ENCODE measurements around the gene DCP2. TPM values are rescaled to one million over a fixed set of nuclear protein-coding genes. Genes with fewer than 3 reads are reported as not detected.
A peak's percentile ranks its signal among the peaks of the same experiment; 100 is the strongest.

The DCP2 gene
- total RNA-seq, 1 donor from 2014 or later = 96.1 TPM

- H3K4me3 Mint-ChIP-seq = no peak overlapping the region
- TF ChIP-seq, protein P1, sequence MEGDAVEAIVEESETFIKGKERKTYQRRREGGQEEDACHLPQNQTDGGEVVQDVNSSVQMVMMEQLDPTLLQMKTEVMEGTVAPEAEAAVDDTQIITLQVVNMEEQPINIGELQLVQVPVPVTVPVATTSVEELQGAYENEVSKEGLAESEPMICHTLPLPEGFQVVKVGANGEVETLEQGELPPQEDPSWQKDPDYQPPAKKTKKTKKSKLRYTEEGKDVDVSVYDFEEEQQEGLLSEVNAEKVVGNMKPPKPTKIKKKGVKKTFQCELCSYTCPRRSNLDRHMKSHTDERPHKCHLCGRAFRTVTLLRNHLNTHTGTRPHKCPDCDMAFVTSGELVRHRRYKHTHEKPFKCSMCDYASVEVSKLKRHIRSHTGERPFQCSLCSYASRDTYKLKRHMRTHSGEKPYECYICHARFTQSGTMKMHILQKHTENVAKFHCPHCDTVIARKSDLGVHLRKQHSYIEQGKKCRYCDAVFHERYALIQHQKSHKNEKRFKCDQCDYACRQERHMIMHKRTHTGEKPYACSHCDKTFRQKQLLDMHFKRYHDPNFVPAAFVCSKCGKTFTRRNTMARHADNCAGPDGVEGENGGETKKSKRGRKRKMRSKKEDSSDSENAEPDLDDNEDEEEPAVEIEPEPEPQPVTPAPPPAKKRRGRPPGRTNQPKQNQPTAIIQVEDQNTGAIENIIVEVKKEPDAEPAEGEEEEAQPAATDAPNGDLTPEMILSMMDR (conservative IDR thresholded peaks at IDR 0.05) = no peak
- H3K36me3 Mint-ChIP-seq (ENCODE audit: low read depth) = peaks cover 28% of the 10 kb centered on the region
- no peak overlapping the region for H3K27ac Mint-ChIP-seq (ENCODE audit: unreplicated experiment)
- H3K9me3 Mint-ChIP-seq = no peaks in the 10 kb centered on the region
- H3K4me1 Mint-ChIP-seq = no peaks in the 10 kb centered on the region
- DNase-seq (ENCODE audit: low read depth, low spot score) = no peak
- no peaks in the 10 kb centered on the region for H3K27me3 Mint-ChIP-seq (ENCODE audit: low read depth)
Measured at GRCh38 chr5:113024076-113024697, 47.6 kb downstream of the DCP2 start.

DNA sequence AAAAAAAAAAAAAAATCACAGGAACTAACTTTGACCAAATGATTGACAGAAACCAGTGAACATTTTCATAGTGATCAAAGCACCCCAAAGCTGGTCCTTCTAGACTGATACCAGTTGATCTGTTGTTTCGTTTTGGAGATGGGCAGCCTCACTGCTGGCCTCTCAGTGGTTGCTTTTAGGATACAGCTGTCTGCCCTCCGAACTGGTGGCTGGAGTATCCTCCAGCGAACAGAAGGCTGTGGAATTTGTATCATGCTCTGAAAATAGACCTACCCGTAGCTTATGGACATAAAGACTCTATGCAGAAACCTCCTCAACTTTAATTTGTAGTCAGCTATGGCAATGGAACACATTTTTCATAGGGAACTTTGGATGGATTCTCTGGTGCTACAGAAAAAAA is 49.0 kb downstream of the DCP2 start:
- TF ChIP-seq, protein P1 (conservative IDR thresholded peaks at IDR 0.05) = no peak
- H3K4me3 Mint-ChIP-seq = no peak overlapping the region
- H3K27ac Mint-ChIP-seq (ENCODE audit: unreplicated experiment) = peak overlapping the region; percentile 20
- no peak for DNase-seq (ENCODE audit: low read depth, low spot score)
- H3K4me1 Mint-ChIP-seq = no peaks in the 10 kb centered on the region
- peaks cover 35% of the 10 kb centered on the region for H3K36me3 Mint-ChIP-seq (ENCODE audit: low read depth)
- H3K27me3 Mint-ChIP-seq (ENCODE audit: low read depth) = no peaks in the 10 kb centered on the region
- H3K9me3 Mint-ChIP-seq = no peaks in the 10 kb centered on the region

DNA sequence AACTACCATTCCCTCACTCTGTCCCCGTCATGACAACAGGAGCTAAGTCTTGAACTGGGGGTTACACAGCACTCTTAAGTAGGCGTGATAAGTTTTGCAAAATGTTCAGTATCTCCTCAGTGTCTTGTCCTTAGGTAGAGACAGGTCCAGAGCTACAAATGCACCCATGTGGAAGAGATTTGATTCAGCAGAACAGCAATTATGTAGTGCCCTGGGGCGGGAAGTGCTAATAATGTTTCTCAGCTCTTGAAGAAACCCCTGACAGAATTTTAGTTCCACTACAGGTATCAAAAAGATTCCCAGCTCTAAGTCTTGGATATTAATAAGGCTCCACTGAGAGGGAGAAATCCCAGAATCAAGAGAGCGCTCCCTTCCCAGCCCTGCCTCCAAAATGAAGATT is 49.6 kb downstream of the DCP2 start:
- H3K9me3 Mint-ChIP-seq = no peaks in the 10 kb centered on the region
- H3K4me3 Mint-ChIP-seq = no peak overlapping the region
- H3K4me1 Mint-ChIP-seq = no peaks in the 10 kb centered on the region
- peaks cover 35% of the 10 kb centered on the region for H3K36me3 Mint-ChIP-seq (ENCODE audit: low read depth)
- TF ChIP-seq, protein P1 (conservative IDR thresholded peaks at IDR 0.05) = no peak
- H3K27me3 Mint-ChIP-seq (ENCODE audit: low read depth) = no peaks in the 10 kb centered on the region
- H3K27ac Mint-ChIP-seq (ENCODE audit: unreplicated experiment) = peak overlapping the region; percentile 20
- no peak for DNase-seq (ENCODE audit: low read depth, low spot score)

DNA sequence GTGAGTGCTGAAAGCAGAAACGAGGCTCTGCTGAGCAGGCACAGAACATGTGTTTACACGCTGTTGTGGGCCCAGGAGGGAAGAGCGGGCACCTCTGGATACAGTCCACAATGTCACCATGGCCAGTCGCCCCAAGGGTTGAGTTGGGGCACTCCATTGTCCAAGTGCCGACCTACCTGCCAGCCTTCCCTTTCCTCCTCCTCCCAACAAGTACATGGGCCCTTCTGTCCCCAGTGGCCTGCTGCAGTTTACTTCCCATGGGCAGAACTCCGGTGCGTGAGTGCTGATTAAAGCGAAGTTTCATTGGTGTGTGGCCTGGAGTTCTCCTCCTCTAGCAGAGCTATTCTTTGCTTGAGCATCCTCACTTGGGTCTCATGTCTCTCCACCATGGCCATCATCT is 50.4 kb downstream of the DCP2 start:
- H3K9me3 Mint-ChIP-seq = no peaks in the 10 kb centered on the region

DNA sequence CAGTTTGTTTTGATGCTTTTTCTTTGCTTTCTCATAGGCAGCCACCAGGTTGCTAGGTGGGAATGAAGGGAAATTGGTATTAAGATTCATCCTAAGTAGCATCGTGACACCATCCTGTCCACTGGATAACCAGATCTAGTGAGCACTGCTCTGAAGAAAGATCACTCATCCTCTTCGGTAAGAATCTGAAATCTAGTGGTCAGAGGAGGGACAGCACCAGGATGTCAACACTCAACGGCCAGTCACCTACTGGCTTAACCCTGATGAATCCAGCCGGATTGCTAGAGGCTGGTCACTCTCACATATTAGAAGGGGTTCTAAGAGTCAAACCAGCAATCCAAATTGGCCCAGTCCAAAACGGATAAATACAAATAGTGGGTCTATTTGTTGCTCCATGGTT is 50.8 kb downstream of the DCP2 start:
- DNase-seq (ENCODE audit: low read depth, low spot score) = no peak
- peaks cover under 1% of the 10 kb centered on the region for H3K4me1 Mint-ChIP-seq
- no peaks in the 10 kb centered on the region for H3K27me3 Mint-ChIP-seq (ENCODE audit: low read depth)
- no peaks in the 10 kb centered on the region for H3K9me3 Mint-ChIP-seq
- H3K4me3 Mint-ChIP-seq = no peak overlapping the region
- TF ChIP-seq, protein P1 (conservative IDR thresholded peaks at IDR 0.05) = no peak
- peaks cover 35% of the 10 kb centered on the region for H3K36me3 Mint-ChIP-seq (ENCODE audit: low read depth)
- no peak overlapping the region for H3K27ac Mint-ChIP-seq (ENCODE audit: unreplicated experiment)

More for the DNA sequence above, 50.4 kb downstream of the DCP2 start:
- Mint-ChIP-seq H3K27me3 (ENCODE audit: low read depth) (no peaks in the 10 kb centered on the region), H3K36me3 (ENCODE audit: low read depth) (peaks cover 35% of the 10 kb centered on the region), H3K27ac (ENCODE audit: unreplicated experiment) (peak overlapping the region; percentile 88), H3K4me1 (no peaks in the 10 kb centered on the region), H3K4me3 (no peak overlapping the region)
- no peak for DNase-seq (ENCODE audit: low read depth, low spot score)
- TF ChIP-seq, protein P1 (conservative IDR thresholded peaks at IDR 0.05) = no peak
